Mesothelial cell of epicardium (in vitro differentiated cells): ENCODE data around the gene SIK2. TPM values are rescaled to one million over a fixed set of nuclear protein-coding genes. Genes with fewer than 3 reads are reported as not detected.
"Not testable (repeated sequence)": the region's sequence is repeated elsewhere in the genome, so short reads cannot be mapped to it uniquely, and the experiment has no call there.

Source experiments
- DNase-seq, 2 experiments: peaks; one replicate each; pipeline ENCODE4 v3.0.0; 2021; ENCODE audit warnings: low spot score in 2 of 2; ENCODE audit not compliant: unreplicated experiment in 2 of 2
- H3K27ac Mint-ChIP-seq: 2 replicates; pipeline ENCODE4 v1.8.0; 2021; ENCODE audit warnings: mixed read lengths
- H3K27me3 Mint-ChIP-seq: 2 replicates; pipeline ENCODE4 v1.8.0; 2021; ENCODE audit warnings: low read depth, mixed read lengths
- H3K36me3 Mint-ChIP-seq: 2 replicates; pipeline ENCODE4 v1.8.0; 2021; ENCODE audit warnings: mixed read lengths
- H3K4me1 Mint-ChIP-seq: 2 replicates; pipeline ENCODE4 v1.8.0; 2021; ENCODE audit warnings: mixed read lengths
- H3K4me3 Mint-ChIP-seq: 2 replicates; pipeline ENCODE4 v1.8.0; 2021; ENCODE audit warnings: mild to moderate bottlenecking, moderate library complexity, mixed read lengths
- H3K9me3 Mint-ChIP-seq: 2 replicates; pipeline ENCODE4 v1.8.0; 2021; ENCODE audit warnings: mixed read lengths
- CTCF ChIP-seq: fragments of 200-600 bp; sonication (generic); IDR thresholded peaks from one replicate; pipeline ENCODE4 v1.5.0; 2021; ENCODE audit warnings: antibody characterized with exemption; ENCODE audit not compliant: unreplicated experiment
- total RNA-seq: library from RNA; stranded (reverse); gene quantifications from 3 replicates; pipeline ENCODE4 v1.2.1, GENCODE V29; 2021

The SIK2 gene
- total RNA-seq, 1 donor from 2014 or later: 17.1 TPM

GRCh38 chr11:111765320-111765983, 163.2 kb downstream of the SIK2 start:
- Mint-ChIP-seq H3K4me3 (peak overlapping the region; percentile 100), H3K27me3 (no peaks in the 10 kb centered on the region), H3K9me3 (no peaks in the 10 kb centered on the region), H3K36me3 (peaks cover 22% of the 10 kb centered on the region), H3K4me1 (peaks cover 23% of the 10 kb centered on the region), H3K27ac (peak overlapping the region; percentile 99)
- no peak for DNase-seq
- no peak for TF ChIP-seq CTCF

GRCh38 chr11:111765984-111766833, 164.0 kb downstream of the SIK2 start, which contains the start of gene PPP2R1B:
PPP2R1B (minus strand) TSS chr11:111766389; CDS start chr11:111766361, 28 bp downstream.
- peak; percentile 57 to 79 for DNase-seq
- no peak for TF ChIP-seq CTCF
- H3K27me3 Mint-ChIP-seq: no peaks in the 10 kb centered on the region
- H3K9me3 Mint-ChIP-seq: no peaks in the 10 kb centered on the region
- H3K4me3 Mint-ChIP-seq: peak within 1 kb of the TSS; percentile 100
- peaks cover 17% of the 10 kb centered on the region for H3K36me3 Mint-ChIP-seq
- H3K4me1 Mint-ChIP-seq: peaks cover 26% of the 10 kb centered on the region
- peak within 1 kb of the TSS; percentile 99 for H3K27ac Mint-ChIP-seq

- Mint-ChIP-seq H3K27ac (peak overlapping the region; percentile 99), H3K27me3 (no peaks in the 10 kb centered on the region), H3K36me3 (peaks cover 14% of the 10 kb centered on the region), H3K4me3 (peak overlapping the region; percentile 100), H3K9me3 (no peaks in the 10 kb centered on the region), H3K4me1 (peaks cover 26% of the 10 kb centered on the region)
- no peak for TF ChIP-seq CTCF
- DNase-seq: no peak
These were observed 164.5 kb downstream of the SIK2 start for GRCh38 chr11:111766834-111767142.

- TF ChIP-seq CTCF: no peak
- Mint-ChIP-seq H3K4me1 (peaks cover 12% of the 10 kb centered on the region), H3K4me3 (no peak overlapping the region), H3K27me3 (no peaks in the 10 kb centered on the region), H3K27ac (peak overlapping the region; percentile 83), H3K9me3 (no peaks in the 10 kb centered on the region), H3K36me3 (no peaks in the 10 kb centered on the region)
- no peak for DNase-seq
These were observed 168.4 kb downstream of the SIK2 start for GRCh38 chr11:111770581-111771134.

- not testable (repeated sequence) for H3K4me3 Mint-ChIP-seq, H3K9me3 Mint-ChIP-seq, H3K27me3 Mint-ChIP-seq, H3K27ac Mint-ChIP-seq, H3K36me3 Mint-ChIP-seq, DNase-seq
- peaks cover 12% of the 10 kb centered on the region for H3K4me1 Mint-ChIP-seq
These were observed 169.0 kb downstream of the SIK2 start for GRCh38 chr11:111771205-111771604.

GRCh38 chr11:111772535-111772934, 170.3 kb downstream of the SIK2 start:
- Mint-ChIP-seq H3K4me3 (no peak overlapping the region), H3K9me3 (no peaks in the 10 kb centered on the region), H3K27me3 (no peaks in the 10 kb centered on the region), H3K36me3 (no peaks in the 10 kb centered on the region), H3K27ac (no peak overlapping the region), H3K4me1 (peaks cover 9% of the 10 kb centered on the region)
- no peak for TF ChIP-seq CTCF
- no peak for DNase-seq
